NCI-H69 (cell line): ENCODE measurements around the gene SLCO3A1.
A peak's percentile ranks its signal among the peaks of the same experiment; 100 is the strongest.

ENCODE experiments used
- DNase-seq: peaks from one replicate; lab custom pipeline; 2025; lab: John Stamatoyannopoulos, UW

SLCO3A1 gene

DNA sequence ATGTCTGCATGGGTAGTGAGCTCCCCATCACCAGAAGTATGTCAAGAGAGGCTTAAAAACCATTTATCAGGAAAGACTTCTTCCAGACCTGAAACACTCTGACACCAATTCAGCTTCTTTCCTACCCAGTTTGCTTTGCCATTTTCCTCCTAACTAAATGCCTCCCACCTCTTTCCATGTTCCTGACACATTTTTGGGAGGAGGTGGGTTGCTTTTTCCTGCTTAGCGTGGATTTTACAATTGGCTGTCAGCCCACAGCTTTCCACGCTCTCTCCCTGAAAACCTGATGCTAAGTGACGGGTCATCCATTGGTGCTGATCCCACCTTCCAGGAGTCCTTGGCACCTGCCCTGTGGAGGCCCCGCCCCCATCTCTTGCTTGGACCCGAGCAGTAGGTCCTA, 275.3 kb downstream of the SLCO3A1 start:
- DNase-seq: no peak

DNA sequence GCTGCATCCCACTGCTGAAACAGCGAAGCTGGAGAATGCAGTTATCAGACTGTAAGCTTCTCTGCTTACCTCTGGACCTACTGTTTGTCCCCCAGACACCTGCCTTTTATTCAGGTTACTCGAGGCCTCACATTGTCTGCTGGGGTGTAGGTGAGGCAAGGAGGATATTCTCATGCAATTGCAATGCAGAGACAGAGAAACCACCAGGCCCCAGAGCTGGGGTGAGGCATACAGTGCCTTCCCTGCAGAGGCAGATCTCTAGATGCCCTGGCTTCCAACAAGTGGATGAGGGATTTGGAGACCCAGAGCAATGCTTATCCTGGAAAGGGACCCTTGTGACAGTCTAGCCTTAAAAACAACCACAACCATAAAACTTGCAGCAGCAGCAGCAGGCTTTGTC, 276.7 kb downstream of the SLCO3A1 start:
- DNase-seq: no peak

DNA sequence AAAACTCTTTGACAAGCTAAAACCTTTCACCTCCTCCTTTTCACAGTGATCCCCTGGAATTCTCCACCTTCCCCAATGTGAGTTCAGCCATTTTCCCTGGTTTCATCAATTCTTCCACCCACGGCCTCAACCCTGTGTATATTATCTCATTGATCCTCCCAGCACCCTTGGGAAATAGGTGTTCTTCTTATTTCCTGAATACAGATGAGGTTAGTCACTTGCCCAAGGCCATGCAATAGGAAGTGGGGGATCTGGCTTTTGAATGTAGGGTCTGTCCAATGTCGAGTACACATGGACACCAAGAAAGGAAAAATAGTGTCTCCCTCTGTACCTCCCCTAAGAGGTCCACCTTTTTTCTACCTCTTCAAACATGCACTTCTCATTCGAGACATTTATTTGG, 277.4 kb downstream of the SLCO3A1 start:
- no peak for DNase-seq

DNA sequence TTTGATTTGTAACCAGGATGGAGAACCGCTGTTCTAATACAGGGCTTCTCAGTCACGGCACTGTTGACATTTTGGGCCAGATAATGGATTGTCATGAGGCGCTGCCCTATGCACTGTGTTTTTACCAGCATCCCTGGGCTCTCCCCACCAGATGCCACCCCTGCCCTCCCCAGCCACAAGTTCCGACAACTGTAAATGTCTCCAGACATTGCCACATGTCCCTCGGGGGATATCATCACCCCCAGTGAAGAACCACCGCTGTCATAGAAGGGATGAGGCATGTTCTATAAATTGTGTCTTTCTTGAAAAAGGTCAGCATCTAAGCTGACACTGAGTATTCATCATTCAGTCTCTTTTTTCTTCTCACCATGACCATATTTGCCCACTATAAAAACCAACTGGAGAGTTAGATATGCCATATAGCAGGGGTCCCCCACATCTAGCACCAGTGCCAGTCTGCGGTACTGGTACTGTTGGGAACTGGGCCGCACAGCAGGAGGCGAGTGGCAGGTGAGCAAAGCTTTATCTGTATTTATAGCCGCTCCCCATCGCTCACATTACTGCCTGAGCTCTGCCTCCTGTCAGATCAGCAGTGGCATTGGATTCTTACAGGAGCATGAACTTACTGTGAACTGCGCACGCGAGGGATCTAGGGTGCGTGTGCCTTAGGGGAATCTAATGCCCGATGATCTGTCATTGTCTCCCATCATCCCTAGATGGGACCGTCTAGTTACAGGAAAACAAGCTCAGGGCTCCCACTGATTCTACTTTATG, 279.7 kb downstream of the SLCO3A1 start:
- no peak for DNase-seq

DNA sequence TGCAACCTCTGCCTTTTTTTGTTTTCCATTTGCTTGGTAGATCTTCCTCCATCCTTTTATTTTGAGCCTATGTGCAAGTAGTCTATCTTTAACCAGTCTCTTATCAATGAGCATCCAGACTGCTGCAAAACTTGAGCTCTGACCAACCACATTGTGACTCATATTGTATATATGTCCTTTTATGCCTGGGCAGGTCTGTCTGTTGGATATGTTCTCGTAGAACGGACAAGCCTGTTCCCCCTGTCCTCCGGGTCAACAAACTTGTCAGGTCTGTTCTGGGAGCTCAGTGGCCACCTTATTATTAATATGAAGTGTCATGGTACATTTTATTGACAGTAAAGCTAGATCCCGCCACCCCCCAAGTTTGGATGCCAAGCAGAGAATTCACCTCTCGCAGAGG, 287.3 kb downstream of the SLCO3A1 start:
- no peak for DNase-seq

DNA sequence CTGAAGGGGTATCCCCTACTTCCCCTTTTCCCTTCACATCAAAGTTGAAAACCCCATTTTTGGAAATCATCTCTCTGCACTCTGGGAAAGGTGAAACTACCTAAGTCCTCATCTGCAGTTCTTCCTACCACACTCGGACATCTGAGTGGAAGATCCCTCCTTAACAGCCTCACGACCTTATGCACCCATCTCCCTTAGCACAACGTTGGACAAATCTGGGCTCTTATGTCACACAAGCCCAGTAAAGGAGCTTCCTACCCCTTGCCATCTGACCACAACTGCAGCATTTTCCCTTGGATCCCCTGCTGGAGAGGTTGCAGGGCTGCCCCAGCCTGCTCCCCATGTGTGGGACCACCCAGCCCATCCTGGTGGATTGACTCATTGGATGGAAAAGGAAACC, 288.1 kb downstream of the SLCO3A1 start:
- no peak for DNase-seq

DNA sequence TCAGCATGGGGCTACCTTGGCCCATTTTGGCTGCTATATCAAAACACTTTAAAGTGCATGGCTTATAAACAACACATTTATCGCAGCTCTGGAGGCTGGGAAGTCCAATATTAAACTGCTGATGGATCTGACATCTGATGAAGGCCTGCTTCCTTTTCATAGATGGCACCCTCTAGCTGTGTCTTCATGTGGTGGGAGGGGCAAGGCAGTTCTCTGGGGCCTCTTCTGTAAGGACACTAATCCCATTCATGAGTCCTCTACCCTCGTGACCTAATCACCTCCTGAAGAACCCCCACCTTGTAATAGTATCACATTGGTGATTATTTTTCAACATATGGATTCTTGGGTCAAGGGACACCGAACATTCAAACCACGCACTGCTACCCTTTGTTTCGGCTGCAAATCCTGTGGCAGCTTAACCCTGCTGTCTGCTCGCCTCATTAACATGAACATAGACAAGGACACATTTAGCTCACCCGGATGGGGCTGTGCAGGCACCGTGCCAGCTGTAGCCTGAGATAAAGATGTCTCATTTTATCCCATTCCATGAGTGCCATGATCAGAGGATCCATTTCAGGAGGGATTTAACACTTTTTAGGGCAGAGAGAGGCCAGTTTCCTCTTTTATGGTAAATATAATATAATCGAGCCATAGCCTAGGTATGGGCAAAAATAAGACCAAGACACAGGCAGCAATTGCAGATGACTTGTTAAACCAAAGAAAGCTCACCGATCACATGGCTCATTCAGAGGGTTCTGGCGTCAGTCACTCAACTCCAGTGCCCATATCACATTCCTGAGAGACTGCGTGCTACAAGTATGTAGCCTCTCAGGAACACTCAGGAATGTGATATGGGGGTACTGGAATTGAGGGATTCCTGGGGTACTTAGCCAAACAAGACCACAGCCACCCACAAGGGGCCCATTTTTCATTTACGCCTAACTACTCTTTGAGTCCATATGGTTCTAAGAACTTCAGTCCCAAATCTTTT, 289.0 kb downstream of the SLCO3A1 start:
- no peak for DNase-seq

DNA sequence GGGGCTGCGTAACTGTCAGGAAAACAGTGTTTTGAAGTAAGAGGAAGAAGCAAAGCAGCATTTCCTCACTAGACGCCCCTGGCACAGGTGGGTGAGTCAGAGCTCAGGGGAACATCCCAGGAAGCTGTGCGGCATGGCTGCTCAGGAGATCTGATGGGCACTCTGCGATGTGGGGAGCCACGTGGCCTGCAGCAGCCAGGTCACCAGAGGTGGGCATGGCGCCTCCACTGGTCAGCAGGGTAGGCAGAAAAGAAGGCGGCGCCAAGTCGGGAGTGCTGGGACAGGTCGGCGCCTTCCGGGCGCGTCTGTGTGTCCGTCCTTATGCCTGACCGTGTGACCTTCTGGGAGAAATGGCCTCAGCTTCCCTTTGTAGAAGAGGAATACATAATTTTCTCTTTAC, 290.3 kb downstream of the SLCO3A1 start:
- DNase-seq: no peak

DNA sequence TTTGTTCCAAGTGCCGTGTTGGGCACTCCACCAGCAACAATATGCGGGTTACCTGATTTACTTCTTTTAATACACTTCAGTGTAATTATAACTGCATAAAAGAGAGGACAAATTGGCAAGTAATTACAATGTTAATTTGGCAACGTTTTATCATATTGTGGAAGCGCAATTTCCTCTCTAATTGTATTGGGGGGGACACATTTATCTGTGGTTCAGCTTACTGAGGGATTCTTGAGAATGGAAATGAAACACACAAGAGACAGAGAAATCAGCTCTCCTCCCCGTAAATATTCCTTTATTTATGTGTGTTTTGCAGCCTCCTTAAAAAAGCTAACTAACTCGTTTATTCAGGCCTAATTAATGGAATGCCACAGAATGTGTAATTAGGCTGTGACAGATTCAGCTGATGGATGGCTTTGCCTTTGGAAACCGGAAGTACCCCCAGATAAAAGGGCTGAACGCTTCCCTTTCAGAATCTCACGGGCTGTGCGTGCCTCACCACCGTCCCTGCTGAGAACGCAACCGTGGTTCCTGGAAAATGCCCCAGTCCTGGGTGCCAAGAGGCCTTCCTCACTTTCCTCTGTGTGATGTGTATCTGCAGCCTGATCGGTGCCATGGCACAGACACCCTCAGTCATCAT, 293.1 kb downstream of the SLCO3A1 start:
- DNase-seq: peak; percentile 13

DNA sequence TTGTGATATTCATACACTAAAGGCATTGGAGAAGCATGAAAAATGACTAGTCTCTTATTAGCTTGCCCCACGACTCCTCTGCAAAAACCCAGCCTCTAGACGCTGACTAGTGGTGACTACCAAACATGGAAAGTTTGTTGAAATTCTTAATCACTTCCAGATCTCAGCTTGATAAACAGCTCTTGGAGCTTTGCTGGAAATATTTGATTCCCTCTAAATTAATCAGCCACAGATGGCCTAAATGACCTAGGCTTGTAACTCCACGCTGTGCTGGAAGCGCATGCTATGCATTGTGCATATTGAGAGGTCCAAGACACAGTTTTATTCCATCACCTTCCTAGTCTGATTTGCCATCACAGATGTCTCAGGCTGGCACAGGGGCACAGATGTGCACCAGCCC, 295.5 kb downstream of the SLCO3A1 start:
- DNase-seq: no peak

DNA sequence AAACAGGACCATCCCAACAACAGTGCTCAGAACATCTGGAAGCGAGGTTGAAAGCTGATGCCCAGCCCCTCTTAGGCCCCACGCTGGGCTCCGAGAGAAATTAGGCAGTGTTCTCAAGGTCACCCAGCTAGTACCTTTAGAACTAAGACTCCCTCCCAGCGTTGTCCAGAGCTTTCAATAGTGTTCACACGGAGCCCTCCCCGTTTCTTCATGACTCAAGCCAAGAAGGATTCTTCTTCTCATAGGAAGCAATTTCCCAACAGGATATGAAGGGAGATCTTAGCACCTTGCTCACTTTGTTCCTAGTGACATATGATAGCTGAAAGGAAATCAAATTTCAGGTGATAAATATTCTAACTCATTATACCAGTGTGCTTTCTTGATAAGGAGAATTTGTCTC, 296.0 kb downstream of the SLCO3A1 start:
- no peak for DNase-seq

DNA sequence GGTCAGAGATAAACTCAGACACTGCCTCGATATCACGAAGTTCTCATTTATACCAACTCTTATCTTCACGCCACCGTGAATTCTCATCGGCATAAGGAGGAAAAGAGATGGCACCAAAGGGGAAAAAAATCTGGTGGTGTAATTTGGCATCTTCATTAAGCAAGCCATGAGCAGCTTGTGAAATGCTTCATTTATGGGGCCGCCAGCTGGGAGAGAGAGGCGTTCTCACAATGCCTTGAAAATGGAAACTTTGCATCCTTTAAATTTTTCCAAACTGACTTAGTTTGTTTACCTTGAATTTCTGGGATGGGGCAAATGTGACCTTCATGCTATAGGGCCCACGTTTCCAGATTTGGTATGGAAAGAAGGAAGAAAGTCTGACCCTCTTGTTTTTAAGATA, 297.7 kb downstream of the SLCO3A1 start:
- DNase-seq: no peak

DNA sequence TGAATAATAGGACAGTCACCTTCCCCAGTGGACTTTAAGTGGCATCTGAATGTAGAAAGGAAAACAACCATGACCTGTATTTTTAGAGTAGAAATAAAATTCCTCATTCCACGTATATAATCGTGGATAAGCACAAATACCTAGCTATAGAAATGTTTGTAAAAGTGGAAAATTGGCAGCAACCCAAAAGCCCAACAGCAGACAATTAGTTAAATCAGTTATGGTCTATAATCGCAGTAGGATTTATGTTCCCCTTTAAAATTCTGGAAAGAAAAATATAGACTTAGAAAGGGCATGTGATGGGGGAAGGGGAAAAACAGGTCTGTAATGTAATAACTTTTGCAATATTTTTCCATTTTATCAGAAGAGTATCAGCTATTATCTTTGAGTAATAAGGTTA, 298.2 kb downstream of the SLCO3A1 start:
- peak; percentile 4 for DNase-seq

DNA sequence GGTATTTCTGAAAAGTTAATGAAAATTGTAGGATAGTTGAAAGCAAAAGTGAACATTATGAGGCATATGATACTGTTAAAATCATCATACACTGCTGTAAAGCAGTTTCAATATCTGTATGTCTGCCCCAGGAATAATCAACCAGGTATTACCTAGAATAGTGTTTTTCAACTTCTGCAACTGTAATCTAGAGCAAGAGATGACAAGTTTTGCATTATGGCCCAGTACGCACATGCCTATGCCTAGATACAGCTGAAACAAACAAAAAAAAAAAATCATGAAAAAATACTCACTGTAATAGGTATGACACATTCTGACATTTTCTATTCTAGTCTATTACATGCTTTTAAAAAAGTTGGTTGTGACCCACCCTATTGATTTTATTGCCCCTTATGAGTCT, 299.5 kb downstream of the SLCO3A1 start:
- no peak for DNase-seq

DNA sequence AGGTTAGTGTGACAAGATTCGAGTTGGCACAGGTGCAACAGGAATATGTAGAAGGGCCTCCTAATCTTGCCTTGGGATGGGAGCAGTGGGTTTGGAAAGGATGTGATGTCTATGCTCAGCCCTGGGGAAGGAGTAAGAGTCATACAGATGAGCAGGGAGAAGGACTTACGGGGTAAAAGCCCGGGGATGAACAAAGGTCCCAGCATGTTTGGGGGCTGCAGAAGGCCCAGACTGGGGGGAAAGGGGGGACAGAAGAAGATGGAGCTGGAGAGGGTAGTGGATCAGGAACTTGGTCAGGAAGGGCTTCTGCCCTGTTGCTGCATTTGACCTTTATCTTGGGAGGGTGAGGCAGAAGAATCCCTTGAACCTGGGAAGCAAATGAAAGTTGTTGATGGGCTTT, 300.1 kb downstream of the SLCO3A1 start:
- no peak for DNase-seq

DNA sequence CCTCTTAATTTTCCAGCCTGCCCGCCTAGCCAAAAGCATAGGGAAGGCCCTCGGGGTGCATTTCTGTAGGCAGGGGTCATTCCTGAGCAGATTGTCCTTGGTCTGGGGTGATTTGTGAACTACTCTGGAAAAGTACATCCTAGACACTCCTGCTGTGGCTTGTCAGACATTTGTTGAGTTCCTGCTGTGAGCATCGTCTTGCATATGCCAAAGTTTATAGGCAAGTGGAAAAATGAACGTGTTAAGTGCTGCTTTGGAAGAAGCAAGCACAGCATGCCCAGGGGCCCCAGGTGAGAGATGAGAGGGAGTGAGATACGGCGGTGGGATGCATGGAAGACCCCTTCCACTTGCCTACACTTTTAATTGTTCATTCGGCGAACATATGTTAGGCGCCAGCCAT, 302.4 kb downstream of the SLCO3A1 start:
- peak; percentile 46 for DNase-seq

DNA sequence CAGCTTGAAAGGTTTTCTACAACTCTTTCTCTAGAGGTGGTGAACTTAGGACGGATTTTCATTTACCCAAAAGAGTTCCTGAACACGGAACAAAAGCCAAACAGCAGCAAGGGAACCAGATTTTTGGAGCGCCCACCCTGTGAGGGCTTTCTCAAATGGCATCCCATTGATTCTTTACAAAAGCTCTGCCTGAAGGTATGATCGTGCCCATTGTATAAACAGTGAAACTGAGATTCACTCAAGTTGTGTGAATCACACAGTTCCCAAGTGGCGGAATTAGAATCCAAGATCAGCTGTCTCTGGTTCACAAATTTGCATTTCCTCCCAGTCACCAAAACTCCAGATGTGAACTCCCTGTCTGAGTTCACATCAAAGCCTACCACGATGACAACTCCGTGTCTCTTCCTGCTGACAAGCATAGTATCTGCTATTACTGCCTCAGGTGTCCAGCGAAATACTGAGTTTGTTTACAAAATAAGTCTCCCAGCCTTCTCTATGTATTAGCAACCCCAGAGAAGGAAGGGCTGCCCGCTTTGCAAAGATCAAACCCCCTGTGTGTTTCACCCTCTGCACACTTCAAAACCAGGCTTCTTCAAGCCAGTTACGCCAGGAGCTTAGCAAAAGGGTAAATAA, 304.3 kb downstream of the SLCO3A1 start:
- DNase-seq: no peak

DNA sequence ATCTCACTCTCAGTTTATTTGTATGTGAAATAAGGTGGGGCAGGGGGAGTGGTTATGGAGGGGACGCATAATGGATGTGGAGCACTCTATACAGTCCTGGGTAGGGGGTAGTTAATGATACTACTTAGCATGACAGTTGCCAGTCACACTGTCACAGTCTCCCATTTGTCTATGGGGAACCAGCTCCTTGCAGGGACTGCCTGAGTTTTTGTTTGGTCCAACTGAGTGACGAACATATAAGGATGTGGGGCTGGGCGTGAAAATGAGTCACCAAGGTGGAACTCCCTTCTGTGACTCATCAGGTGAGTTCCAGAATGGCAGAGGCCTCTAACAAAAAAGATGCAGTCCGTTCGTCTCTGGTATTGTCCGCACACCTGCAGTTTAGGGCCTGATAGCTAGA, 304.9 kb downstream of the SLCO3A1 start:
- peak; percentile 17 for DNase-seq

DNA sequence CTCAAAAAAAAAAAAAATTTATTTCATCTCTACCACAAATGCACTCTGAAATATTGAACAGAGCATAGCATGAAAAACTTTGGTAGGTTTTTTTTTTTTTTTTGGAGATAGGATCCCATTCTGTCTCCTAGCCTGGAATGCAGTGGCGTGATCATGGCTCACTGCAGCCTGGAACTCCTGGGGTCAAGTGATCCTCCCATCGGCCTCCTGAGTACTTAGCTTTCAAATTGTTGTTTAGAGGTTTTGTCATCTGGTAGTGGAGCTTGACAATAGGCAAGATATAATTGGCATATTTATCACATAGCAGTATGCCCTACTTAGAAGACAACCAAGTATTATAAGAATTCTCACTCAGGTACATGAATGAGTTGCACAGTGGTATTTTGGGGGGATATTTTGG, 306.0 kb downstream of the SLCO3A1 start:
- DNase-seq: peak; percentile 1

DNA sequence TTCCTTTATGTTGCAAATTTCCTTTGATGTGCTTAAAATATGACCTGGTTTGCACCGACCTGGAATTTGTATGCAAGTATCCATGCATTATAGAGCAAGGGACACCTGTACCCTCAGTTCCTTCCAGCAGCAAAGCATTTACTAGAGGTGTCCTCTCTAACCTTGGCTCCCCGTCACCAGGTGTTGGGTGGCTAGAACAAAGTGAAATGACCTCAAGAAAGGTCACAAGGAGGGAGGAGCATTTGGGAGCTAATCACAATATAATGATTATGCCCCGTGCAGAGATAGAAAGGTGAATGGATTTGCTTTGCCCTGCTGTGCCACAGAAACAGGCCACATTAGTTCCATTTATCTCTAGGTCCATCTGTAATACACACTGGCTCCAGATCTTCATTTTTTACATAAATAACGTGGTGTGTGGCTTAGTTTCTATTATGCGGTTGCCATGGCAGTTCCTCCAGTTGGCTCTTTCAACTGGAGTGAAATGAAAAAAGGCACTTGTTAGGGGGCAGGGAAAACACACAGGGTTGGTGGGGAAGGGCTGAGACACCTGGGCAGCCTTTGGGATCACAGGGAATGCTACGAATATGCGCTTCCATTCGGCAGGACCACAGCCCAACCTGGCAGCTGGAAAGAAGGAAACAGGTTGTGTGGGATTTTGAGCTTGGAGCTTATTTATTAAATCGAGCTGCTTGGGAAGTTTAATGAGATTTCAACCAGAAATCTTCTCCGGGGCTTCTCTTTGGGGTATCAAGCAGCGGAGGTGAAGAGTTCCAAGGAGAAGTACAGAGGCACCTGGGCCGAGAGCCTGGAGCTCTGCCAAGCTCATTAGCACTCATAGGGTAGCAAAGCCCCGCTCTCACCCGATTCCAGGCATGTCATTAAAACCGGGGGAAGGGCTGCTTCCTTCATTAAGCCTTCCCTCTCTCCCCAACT, 306.7 kb downstream of the SLCO3A1 start:
- DNase-seq: peak; percentile 61

DNA sequence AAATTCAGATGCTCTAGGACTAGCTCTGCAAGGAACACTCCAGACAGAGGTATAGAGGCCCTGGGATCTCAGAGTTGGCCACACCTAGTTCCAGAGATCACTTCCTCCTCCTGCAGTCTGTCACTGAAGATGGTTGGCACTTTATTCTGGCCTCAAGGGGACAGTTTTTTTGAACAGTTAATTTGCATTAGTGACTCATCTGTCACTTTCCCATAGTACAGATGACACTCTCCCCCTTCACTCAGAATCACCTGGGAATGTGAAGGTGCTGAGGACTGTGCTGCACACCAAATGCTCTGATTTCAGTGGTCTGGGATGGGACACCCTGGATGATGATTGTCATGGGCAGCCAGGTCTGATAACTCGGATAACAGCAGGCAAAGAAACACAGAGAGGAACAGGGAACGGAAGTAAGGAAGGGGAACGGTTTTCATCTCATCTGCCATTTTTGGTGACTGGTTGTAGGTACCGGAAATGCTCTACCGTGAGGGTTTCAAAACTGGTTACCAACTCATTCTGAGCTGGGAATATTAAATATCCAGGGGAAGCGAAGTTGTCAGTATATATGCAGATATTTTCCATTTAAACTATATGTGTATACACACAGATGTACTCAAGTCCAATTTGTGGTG, 307.6 kb downstream of the SLCO3A1 start:
- no peak for DNase-seq
